Activated CD4-positive, alpha-beta T cell treated with anti-CD3 and anti-CD28 coated beads, Interleukin-2, amount 50 U/mL, for 48 hours (primary cell): Measurements from ENCODE around the gene CD164L2.
A peak's percentile ranks its signal among the peaks of the same experiment; 100 is the strongest.
"Not testable (repeated sequence)": the region's sequence is repeated elsewhere in the genome, so short reads cannot be mapped to it uniquely, and the experiment has no call there.

Source experiments
- DNase-seq, 2 experiments: peaks; one replicate each; pipeline ENCODE4 v3.0.0-alpha.2; 2020

CD164L2 gene

GRCh38 chr1:27403931-27404330 lies 20.8 kb upstream of the CD164L2 start:
- no peak for DNase-seq

GRCh38 chr1:27403065-27403726 lies 20.1 kb upstream of the CD164L2 start:
- DNase-seq, result no peak

GRCh38 chr1:27402349-27402754 lies 19.2 kb upstream of the CD164L2 start:
- peak in 1 of 2 experiments; percentile 32 for DNase-seq

GRCh38 chr1:27400963-27401341 lies 17.8 kb upstream of the CD164L2 start:
- no peak for DNase-seq

GRCh38 chr1:27400082-27400962 lies 17.2 kb upstream of the CD164L2 start:
- DNase-seq, result no peak

- no peak for DNase-seq
These were observed 16.3 kb upstream of the CD164L2 start for GRCh38 chr1:27399251-27400025.

- no peak for DNase-seq
These were observed 15.4 kb upstream of the CD164L2 start for GRCh38 chr1:27398405-27399149.

GRCh38 chr1:27397749-27398148 lies 14.6 kb upstream of the CD164L2 start:
- DNase-seq, result no peak

- DNase-seq, result no peak
These were observed 14.0 kb upstream of the CD164L2 start for GRCh38 chr1:27397110-27397509.

- DNase-seq, result peak; percentile 79 to 83
These were observed 12.5 kb upstream of the CD164L2 start for GRCh38 chr1:27395441-27396195.

GRCh38 chr1:27394925-27395324 lies 11.8 kb upstream of the CD164L2 start:
- DNase-seq, result no peak

GRCh38 chr1:27394282-27394658 lies 11.1 kb upstream of the CD164L2 start:
- DNase-seq, result no peak

GRCh38 chr1:27393641-27394281 lies 10.6 kb upstream of the CD164L2 start:
- no peak for DNase-seq

- DNase-seq, result no peak
These were observed 9.9 kb upstream of the CD164L2 start for GRCh38 chr1:27392778-27393635.

- DNase-seq, result peak; percentile 94 to 95
These were observed 9.1 kb upstream of the CD164L2 start, which contains the start of gene GPR3 for GRCh38 chr1:27392096-27392777. Gene GPR3, plus strand, starts transcription at chr1:27392622. Its CDS starts 1,177 bp downstream, at chr1:27393799.

GRCh38 chr1:27391511-27392095 lies 8.5 kb upstream of the CD164L2 start:
- peak; percentile 33 to 45 for DNase-seq

- peak; percentile 83 to 84 for DNase-seq
These were observed 5.3 kb upstream of the CD164L2 start for GRCh38 chr1:27388337-27389005.

- not testable (repeated sequence) for DNase-seq
These were observed 1.7 kb upstream of the CD164L2 start for GRCh38 chr1:27384797-27385196.

GRCh38 chr1:27383661-27384060 lies 528 bp upstream of the CD164L2 start:
- DNase-seq, result no peak
